Measurements from ENCODE around the gene RNASEH2B.

RNASEH2B gene

DNA sequence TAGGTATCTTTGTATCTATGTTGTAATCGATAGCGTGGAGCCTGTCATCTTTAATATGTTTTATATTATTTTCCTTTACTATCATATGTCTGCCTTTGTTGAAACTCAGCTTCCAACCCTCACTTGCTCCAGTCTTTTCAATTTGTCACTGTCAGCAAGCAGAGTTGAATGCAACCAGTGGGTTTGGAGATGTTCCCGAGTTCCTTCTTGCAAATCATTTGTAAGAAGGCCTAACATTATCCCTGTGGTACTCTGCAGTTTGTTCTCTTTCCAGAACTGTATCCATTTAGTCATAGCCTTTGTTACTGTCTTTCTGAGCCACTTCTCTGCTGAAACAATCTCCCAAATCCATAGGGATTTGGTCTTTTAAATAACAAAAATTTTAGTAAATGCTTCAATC is 41.8 kb downstream of the RNASEH2B start:
- no peaks in the 10 kb centered on the region for H3K9me3 ChIP-seq (ENCODE audit: control insufficient read depth in 2 of 2, low read length in 2 of 2)

DNA sequence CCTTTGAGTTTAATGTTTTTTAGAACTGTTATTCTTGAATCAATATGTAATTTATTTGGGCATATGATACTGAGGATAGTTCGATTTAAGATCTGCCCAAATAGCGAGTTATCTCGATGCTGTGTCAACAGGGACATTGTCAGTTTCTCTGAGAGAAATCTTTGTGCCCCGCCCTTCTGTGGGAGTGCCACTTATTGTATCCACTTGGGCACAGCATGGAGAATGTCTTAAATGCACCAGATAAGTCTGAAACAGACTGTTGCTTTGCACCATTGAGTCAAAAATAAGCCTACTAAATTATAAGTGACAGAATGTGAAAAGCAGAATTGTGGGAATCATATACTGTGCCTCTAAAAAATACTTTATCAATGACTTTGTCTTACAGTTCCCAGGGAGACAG is 45.6 kb downstream of the RNASEH2B start:
- Histone ChIP-seq H3K27me3 (ENCODE audit: control insufficient read depth in 2 of 2, insufficient read depth in 2 of 2, low read length in 2 of 2) (no peaks in the 10 kb centered on the region), H3K27ac (ENCODE audit: low read depth in 2 of 2, low read length in 2 of 2) (no peak overlapping the region), H3K4me1 (ENCODE audit: control insufficient read depth in 2 of 2, insufficient read depth in 2 of 2, low read length in 2 of 2) (no peaks in the 10 kb centered on the region), H3K4me3 (ENCODE audit: low read length in 2 of 2) (no peak overlapping the region), H3K36me3 (ENCODE audit: control insufficient read depth in 2 of 2, insufficient read depth in 2 of 2, low read length in 2 of 2) (peaks cover 3 to 10% of the 10 kb centered on the region in 2 donors), H3K9me3 (ENCODE audit: control insufficient read depth in 2 of 2, low read length in 2 of 2) (no peaks in the 10 kb centered on the region), H3K9ac (ENCODE audit: low read depth in 1 of 2, low read length in 2 of 2) (no peak overlapping the region)

More for the DNA sequence above, 41.8 kb downstream of the RNASEH2B start:
- Histone ChIP-seq H3K4me1 (ENCODE audit: control insufficient read depth in 2 of 2, insufficient read depth in 2 of 2, low read length in 2 of 2) (no peaks in the 10 kb centered on the region), H3K4me3 (ENCODE audit: low read length in 2 of 2) (no peak overlapping the region), H3K36me3 (ENCODE audit: control insufficient read depth in 2 of 2, insufficient read depth in 2 of 2, low read length in 2 of 2) (peaks cover 6 to 19% of the 10 kb centered on the region in 2 donors), H3K9ac (ENCODE audit: low read depth in 1 of 2, low read length in 2 of 2) (no peak overlapping the region), H3K27me3 (ENCODE audit: control insufficient read depth in 2 of 2, insufficient read depth in 2 of 2, low read length in 2 of 2) (no peaks in the 10 kb centered on the region), H3K27ac (ENCODE audit: low read depth in 2 of 2, low read length in 2 of 2) (no peak overlapping the region)

DNA sequence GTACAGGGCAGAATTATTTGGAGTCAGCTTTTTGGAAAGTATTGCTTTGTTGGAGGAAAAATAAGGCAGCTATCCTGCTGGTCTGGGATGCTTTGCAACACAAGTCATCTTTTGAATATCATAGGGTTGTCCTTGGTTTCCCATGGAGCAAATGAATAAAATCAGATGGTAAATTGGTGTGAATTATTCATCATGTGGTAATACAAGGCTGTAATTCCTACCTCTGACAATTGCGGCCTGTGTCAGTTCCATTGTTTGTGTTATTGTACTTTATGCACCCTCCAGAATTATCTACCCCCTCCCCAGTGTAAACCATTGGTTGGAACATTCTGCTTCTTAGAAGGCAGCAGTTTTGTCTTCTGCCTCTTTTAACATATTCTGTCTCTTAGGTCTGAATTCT is 46.2 kb downstream of the RNASEH2B start:
- H3K36me3 ChIP-seq (ENCODE audit: control insufficient read depth in 2 of 2, insufficient read depth in 2 of 2, low read length in 2 of 2), result peaks cover 3 to 8% of the 10 kb centered on the region in 2 donors
- H3K9ac ChIP-seq (ENCODE audit: low read depth in 1 of 2, low read length in 2 of 2), result no peak overlapping the region
- H3K9me3 ChIP-seq (ENCODE audit: control insufficient read depth in 2 of 2, low read length in 2 of 2), result no peaks in the 10 kb centered on the region
- H3K27ac ChIP-seq (ENCODE audit: low read depth in 2 of 2, low read length in 2 of 2), result no peak overlapping the region
- no peaks in the 10 kb centered on the region for H3K4me1 ChIP-seq (ENCODE audit: control insufficient read depth in 2 of 2, insufficient read depth in 2 of 2, low read length in 2 of 2)
- no peak overlapping the region for H3K4me3 ChIP-seq (ENCODE audit: low read length in 2 of 2)
- no peaks in the 10 kb centered on the region for H3K27me3 ChIP-seq (ENCODE audit: control insufficient read depth in 2 of 2, insufficient read depth in 2 of 2, low read length in 2 of 2)

DNA sequence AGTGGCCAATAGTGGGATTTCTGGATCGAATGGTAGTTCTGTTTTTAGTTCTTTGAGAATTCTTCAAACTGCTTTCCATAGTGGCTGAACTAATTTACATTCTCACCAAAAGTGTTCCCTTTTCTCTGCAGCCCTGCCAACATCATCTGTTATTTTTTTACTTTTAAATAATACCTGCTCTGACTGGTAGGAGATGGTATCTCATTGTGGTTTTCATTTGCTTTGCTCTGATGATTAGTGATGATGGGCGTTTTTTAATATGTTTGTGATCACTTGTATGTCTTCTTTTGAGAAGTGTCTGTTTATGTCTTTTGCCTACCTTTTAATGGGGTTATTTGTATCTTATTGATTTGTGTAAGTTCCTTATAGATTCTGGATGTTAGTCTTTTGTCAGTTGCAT is 48.0 kb downstream of the RNASEH2B start:
- H3K9me3 ChIP-seq (ENCODE audit: control insufficient read depth in 2 of 2, low read length in 2 of 2), result no peaks in the 10 kb centered on the region
- no peaks in the 10 kb centered on the region for H3K4me1 ChIP-seq (ENCODE audit: control insufficient read depth in 2 of 2, insufficient read depth in 2 of 2, low read length in 2 of 2)
- no peak overlapping the region for H3K4me3 ChIP-seq (ENCODE audit: low read length in 2 of 2)
- H3K27me3 ChIP-seq (ENCODE audit: control insufficient read depth in 2 of 2, insufficient read depth in 2 of 2, low read length in 2 of 2), result no peaks in the 10 kb centered on the region
- H3K36me3 ChIP-seq (ENCODE audit: control insufficient read depth in 2 of 2, insufficient read depth in 2 of 2, low read length in 2 of 2), result peaks cover 0 to 12% of the 10 kb centered on the region in 2 donors
- H3K27ac ChIP-seq (ENCODE audit: low read depth in 2 of 2, low read length in 2 of 2), result no peak overlapping the region
- no peak overlapping the region for H3K9ac ChIP-seq (ENCODE audit: low read depth in 1 of 2, low read length in 2 of 2)

DNA sequence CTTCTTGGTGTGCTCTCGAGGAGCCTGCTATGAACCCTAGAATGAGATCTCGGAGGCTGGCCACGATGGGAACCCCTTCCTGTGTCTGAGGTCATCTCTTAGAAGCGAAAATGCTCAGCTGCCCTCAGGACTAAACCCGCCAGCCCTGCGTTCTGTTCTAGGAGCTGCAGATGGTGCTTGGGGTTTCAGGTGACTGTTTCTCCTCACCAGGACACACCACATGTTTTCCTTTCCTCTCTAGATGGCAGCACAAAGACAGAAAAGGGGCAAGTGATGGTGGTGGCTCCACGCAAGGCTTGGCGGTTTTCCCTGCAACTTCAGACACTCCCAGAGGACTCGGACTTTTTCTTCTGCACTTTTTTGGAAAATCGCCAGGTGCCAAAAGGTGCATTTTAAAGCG is 60.1 kb downstream of the RNASEH2B start:
- Histone ChIP-seq H3K36me3 (ENCODE audit: control insufficient read depth in 2 of 2, insufficient read depth in 2 of 2, low read length in 2 of 2) (peaks cover 4 to 10% of the 10 kb centered on the region in 2 donors), H3K9me3 (ENCODE audit: control insufficient read depth in 2 of 2, low read length in 2 of 2) (no peaks in the 10 kb centered on the region), H3K27ac (ENCODE audit: low read depth in 2 of 2, low read length in 2 of 2) (no peak overlapping the region), H3K4me1 (ENCODE audit: control insufficient read depth in 2 of 2, insufficient read depth in 2 of 2, low read length in 2 of 2) (no peaks in the 10 kb centered on the region), H3K4me3 (ENCODE audit: low read length in 2 of 2) (no peak overlapping the region), H3K27me3 (ENCODE audit: control insufficient read depth in 2 of 2, insufficient read depth in 2 of 2, low read length in 2 of 2) (no peaks in the 10 kb centered on the region), H3K9ac (ENCODE audit: low read depth in 1 of 2, low read length in 2 of 2) (no peak overlapping the region)

DNA sequence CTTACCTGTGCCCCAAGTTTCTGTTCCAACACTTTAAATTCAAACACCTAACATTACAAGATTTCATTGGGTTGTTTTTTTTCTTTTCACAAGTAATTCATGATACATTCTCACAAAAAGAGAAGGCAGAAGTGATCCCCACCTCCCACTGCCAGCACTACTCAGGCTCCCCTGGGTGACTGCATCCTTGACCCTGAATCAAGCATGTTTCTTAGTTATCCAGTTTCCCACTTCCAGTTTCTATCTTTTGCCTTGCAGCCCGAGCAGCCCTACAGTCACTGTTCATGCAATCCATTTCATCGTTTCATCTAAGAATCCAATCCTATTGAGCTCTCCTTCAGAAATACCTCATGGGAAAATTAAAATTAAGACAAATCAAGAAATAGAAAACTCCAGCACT is 61.4 kb downstream of the RNASEH2B start:
- no peaks in the 10 kb centered on the region for H3K9me3 ChIP-seq (ENCODE audit: control insufficient read depth in 2 of 2, low read length in 2 of 2)
- H3K9ac ChIP-seq (ENCODE audit: low read depth in 1 of 2, low read length in 2 of 2), result no peak overlapping the region
- no peak overlapping the region for H3K4me3 ChIP-seq (ENCODE audit: low read length in 2 of 2)
- no peaks in the 10 kb centered on the region for H3K27me3 ChIP-seq (ENCODE audit: control insufficient read depth in 2 of 2, insufficient read depth in 2 of 2, low read length in 2 of 2)
- peaks cover 0 to 9% of the 10 kb centered on the region in 2 donors for H3K36me3 ChIP-seq (ENCODE audit: control insufficient read depth in 2 of 2, insufficient read depth in 2 of 2, low read length in 2 of 2)
- no peaks in the 10 kb centered on the region for H3K4me1 ChIP-seq (ENCODE audit: control insufficient read depth in 2 of 2, insufficient read depth in 2 of 2, low read length in 2 of 2)
- H3K27ac ChIP-seq (ENCODE audit: low read depth in 2 of 2, low read length in 2 of 2), result no peak overlapping the region

DNA sequence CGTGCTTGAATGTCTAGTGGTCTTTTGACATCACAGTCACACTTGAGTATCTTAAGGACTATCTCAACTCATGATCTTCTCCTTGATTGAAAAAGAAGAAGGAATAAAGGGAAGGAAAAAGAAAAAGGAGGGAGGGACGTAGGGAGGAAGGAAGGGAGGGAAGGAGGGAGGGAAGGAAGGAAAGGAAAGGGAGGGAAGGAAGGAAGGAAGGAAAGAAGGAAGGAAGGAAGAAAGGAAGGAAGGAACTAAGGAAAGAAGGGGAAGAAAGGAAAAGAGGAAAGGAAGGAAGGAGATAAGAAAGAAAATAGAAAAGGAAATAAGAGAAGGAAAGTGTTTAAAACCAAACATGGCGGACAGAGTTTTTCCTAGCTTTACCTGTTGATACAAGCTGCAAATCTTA is 64.7 kb downstream of the RNASEH2B start:
- Histone ChIP-seq H3K9ac (ENCODE audit: low read depth in 1 of 2, low read length in 2 of 2) (no peak overlapping the region), H3K36me3 (ENCODE audit: control insufficient read depth in 2 of 2, insufficient read depth in 2 of 2, low read length in 2 of 2) (peaks cover 0 to 4% of the 10 kb centered on the region in 2 donors), H3K4me1 (ENCODE audit: control insufficient read depth in 2 of 2, insufficient read depth in 2 of 2, low read length in 2 of 2) (no peaks in the 10 kb centered on the region), H3K27ac (ENCODE audit: low read depth in 2 of 2, low read length in 2 of 2) (no peak overlapping the region), H3K27me3 (ENCODE audit: control insufficient read depth in 2 of 2, insufficient read depth in 2 of 2, low read length in 2 of 2) (no peaks in the 10 kb centered on the region), H3K4me3 (ENCODE audit: low read length in 2 of 2) (no peak overlapping the region), H3K9me3 (ENCODE audit: control insufficient read depth in 2 of 2, low read length in 2 of 2) (no peaks in the 10 kb centered on the region)

DNA sequence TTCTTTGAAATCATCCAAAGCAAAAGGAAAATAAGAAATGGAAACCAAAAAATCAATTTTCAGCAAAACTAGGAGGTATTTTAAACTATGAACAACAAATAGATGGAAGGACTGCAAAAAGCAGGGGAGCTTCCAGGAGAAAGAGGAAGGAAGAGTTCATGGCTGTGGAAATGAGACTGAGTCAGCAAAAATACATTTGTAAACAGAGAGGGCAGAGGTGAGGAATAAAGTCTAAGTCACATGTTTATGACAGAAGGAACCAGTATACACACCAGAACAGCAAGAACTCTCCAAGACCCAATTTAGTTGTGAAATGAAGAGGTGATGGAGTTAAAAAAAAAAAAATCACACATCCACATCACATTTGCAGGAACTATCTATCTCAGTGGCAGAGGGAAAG is 69.6 kb downstream of the RNASEH2B start:
- Histone ChIP-seq H3K27ac (ENCODE audit: low read depth in 2 of 2, low read length in 2 of 2) (no peak overlapping the region), H3K9ac (ENCODE audit: low read depth in 1 of 2, low read length in 2 of 2) (no peak overlapping the region), H3K27me3 (ENCODE audit: control insufficient read depth in 2 of 2, insufficient read depth in 2 of 2, low read length in 2 of 2) (no peaks in the 10 kb centered on the region), H3K4me1 (ENCODE audit: control insufficient read depth in 2 of 2, insufficient read depth in 2 of 2, low read length in 2 of 2) (no peaks in the 10 kb centered on the region), H3K9me3 (ENCODE audit: control insufficient read depth in 2 of 2, low read length in 2 of 2) (no peaks in the 10 kb centered on the region), H3K36me3 (ENCODE audit: control insufficient read depth in 2 of 2, insufficient read depth in 2 of 2, low read length in 2 of 2) (peaks cover 0 to 4% of the 10 kb centered on the region in 2 donors), H3K4me3 (ENCODE audit: low read length in 2 of 2) (no peak overlapping the region)

DNA sequence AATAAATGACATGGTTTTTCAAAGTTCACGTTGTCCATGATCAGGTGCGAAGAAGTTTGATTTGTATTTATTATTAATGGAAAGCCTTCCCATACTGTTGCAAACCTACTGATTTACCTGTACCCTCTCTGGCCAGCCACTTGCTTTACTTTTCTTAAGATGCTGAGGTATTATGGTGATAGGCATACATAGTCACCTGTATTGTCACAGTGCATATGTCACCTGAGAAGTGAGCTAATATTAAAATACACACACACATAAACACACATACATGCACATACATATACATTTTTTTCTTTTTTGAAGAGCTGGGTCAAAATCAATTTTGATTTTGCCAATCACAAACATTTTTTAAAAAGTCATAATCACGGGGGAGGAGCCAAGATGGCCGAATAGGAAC is 72.1 kb downstream of the RNASEH2B start:
- Histone ChIP-seq H3K27ac (ENCODE audit: low read depth in 2 of 2, low read length in 2 of 2) (no peak overlapping the region), H3K36me3 (ENCODE audit: control insufficient read depth in 2 of 2, insufficient read depth in 2 of 2, low read length in 2 of 2) (no peaks in the 10 kb centered on the region), H3K4me1 (ENCODE audit: control insufficient read depth in 2 of 2, insufficient read depth in 2 of 2, low read length in 2 of 2) (no peaks in the 10 kb centered on the region), H3K9ac (ENCODE audit: low read depth in 1 of 2, low read length in 2 of 2) (no peak overlapping the region), H3K9me3 (ENCODE audit: control insufficient read depth in 2 of 2, low read length in 2 of 2) (no peaks in the 10 kb centered on the region), H3K27me3 (ENCODE audit: control insufficient read depth in 2 of 2, insufficient read depth in 2 of 2, low read length in 2 of 2) (no peaks in the 10 kb centered on the region), H3K4me3 (ENCODE audit: low read length in 2 of 2) (no peak overlapping the region)

DNA sequence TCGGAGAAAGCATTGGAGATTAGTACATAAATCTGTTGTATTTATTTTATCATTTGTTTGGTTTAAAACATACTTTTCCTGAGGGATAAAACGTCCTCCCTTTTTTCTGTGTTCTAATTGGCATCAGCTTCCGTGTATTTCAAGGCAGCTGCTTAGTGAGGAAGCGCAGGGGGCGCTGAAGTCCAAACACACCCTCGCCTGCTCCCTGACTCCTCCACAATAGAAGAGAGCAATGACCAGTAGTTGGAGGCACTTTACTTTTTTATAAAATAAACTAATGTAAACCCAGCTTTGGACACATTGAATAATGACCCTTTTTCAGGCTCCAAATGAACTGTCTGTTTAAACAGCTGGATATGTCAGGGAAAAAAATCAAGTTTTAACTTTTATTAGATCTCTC is 79.9 kb downstream of the RNASEH2B start:
- Histone ChIP-seq H3K9me3 (ENCODE audit: control insufficient read depth in 2 of 2, low read length in 2 of 2) (no peaks in the 10 kb centered on the region), H3K9ac (ENCODE audit: low read depth in 1 of 2, low read length in 2 of 2) (no peak overlapping the region), H3K4me3 (ENCODE audit: low read length in 2 of 2) (no peak overlapping the region), H3K27ac (ENCODE audit: low read depth in 2 of 2, low read length in 2 of 2) (no peak overlapping the region), H3K36me3 (ENCODE audit: control insufficient read depth in 2 of 2, insufficient read depth in 2 of 2, low read length in 2 of 2) (no peaks in the 10 kb centered on the region), H3K27me3 (ENCODE audit: control insufficient read depth in 2 of 2, insufficient read depth in 2 of 2, low read length in 2 of 2) (no peaks in the 10 kb centered on the region), H3K4me1 (ENCODE audit: control insufficient read depth in 2 of 2, insufficient read depth in 2 of 2, low read length in 2 of 2) (peaks cover 9 to 14% of the 10 kb centered on the region in 2 donors)
